HCT116 (cell line): ENCODE data around the gene TAF8. TPM values are rescaled to one million over a fixed set of nuclear protein-coding genes. Genes with fewer than 3 reads are reported as not detected.

Source experiments
- ATAC-seq: fragments of 200-7000 bp; cut with Tn5 transposase; 2 replicates; pipeline ENCODE4 v1.9.1; 2020; ENCODE audit warnings: mild to moderate bottlenecking, moderate library complexity
- BruUV-seq: library from RNA; stranded (reverse); fragments of 400-500 nt; replicated peaks from 2 replicates; lab custom pipeline; 2021; lab: Mats Ljungman, UMichigan
- CTCF ChIA-PET: fragments of 300-600 bp; sonication (Branson Sonifier 250); formaldehyde crosslinking; loops from one replicate; lab custom pipeline; 2021; ENCODE audit warnings: antibody characterized with exemption; lab: Charles Lee
- POLR2A ChIA-PET: fragments of 300-600, 350-600 bp; sonication (Branson Sonifier 250); formaldehyde crosslinking; loops from one replicate; lab custom pipeline; 2021; ENCODE audit warnings: antibody characterized with exemption; lab: Charles Lee
- RAD21 ChIA-PET, 2 experiments: fragments of 300-600 bp; sonication (Branson Sonifier 250); formaldehyde crosslinking; loops; one replicate each; lab custom pipeline; 2023; ENCODE audit warnings: low total read pairs in 2 of 2; ENCODE audit not compliant: uncharacterized antibody in 2 of 2, unreplicated experiment in 2 of 2, low non-redundant PET in 1 of 2; lab: Charles Lee
- DNase-seq: peaks from one replicate; pipeline ENCODE4 v3.0.0-alpha.2; 2010; ENCODE audit warnings: low read depth, low spot score
- H2AFZ ChIP-seq: fragments of 200-600 bp; shearing (Covaris generic), sonication (generic); 2 replicates; pipeline ENCODE4 v1.6.1; 2017; ENCODE audit warnings: low read depth, mixed run types, mixed read lengths, antibody characterized with exemption, low read length; ENCODE audit not compliant: poor library complexity, severe bottlenecking
- H3K27ac ChIP-seq: 2 replicates; pipeline ENCODE4 v1.5.1; 2012; ENCODE audit warnings: low read depth, low read length
- H3K27me3 ChIP-seq: fragments of 200-600 bp; sonication (generic); 2 replicates; pipeline ENCODE4 v1.6.1; 2016; ENCODE audit warnings: mixed run types, low read length, mixed read lengths; ENCODE audit not compliant: insufficient read depth
- H3K36me3 ChIP-seq, 2 experiments: fragments of 200-500 bp in 1 of 2; fragments of 200-600 bp in 1 of 2; sonication (Bioruptor generic) in 1 of 2; sonication (generic) in 1 of 2; 2 replicates each; pipeline versions ENCODE4 v1.5.1 to v1.6.1; 2014 to 2016; ENCODE audit warnings: low read length in 2 of 2, inconsistent platforms in 1 of 2, mixed read lengths in 1 of 2, mixed run types in 1 of 2; ENCODE audit not compliant: insufficient read depth in 2 of 2, control insufficient read depth in 1 of 2
- H3K4me1 ChIP-seq, 2 experiments: fragments of 200-600 bp in 1 of 2; sonication (generic) in 1 of 2; 2 replicates each; pipeline versions ENCODE4 v1.5.1 to v1.6.1; 2012 to 2017; ENCODE audit warnings: low read length in 2 of 2, inconsistent platforms in 1 of 2, mild to moderate bottlenecking in 1 of 2, mixed read lengths in 1 of 2, mixed run types in 1 of 2, moderate library complexity in 1 of 2; ENCODE audit not compliant: insufficient read depth in 2 of 2, control insufficient read depth in 1 of 2
- H3K4me2 ChIP-seq: fragments of 200-600 bp; sonication (generic); 2 replicates; pipeline ENCODE4 v1.6.1; 2017; ENCODE audit warnings: mixed run types, low read length, mixed read lengths
- H3K4me3 ChIP-seq, 2 experiments: fragments of 200-600 bp in 1 of 2; sonication (generic) in 1 of 2; replicated peaks in 1 of 2; 2 replicates each; pipeline ENCODE4 v1.5.1; 2011 to 2016; ENCODE audit warnings: low read length in 2 of 2, control low read depth in 1 of 2, low read depth in 1 of 2, mild to moderate bottlenecking in 1 of 2, mixed read lengths in 1 of 2, mixed run types in 1 of 2
- H3K79me2 ChIP-seq: fragments of 200-600 bp; sonication (generic); 2 replicates; pipeline ENCODE4 v1.6.1; 2017; ENCODE audit warnings: mild to moderate bottlenecking, mixed run types, low read length, moderate library complexity, mixed read lengths; ENCODE audit not compliant: insufficient read depth
- H3K9ac ChIP-seq: fragments of 200-600 bp; sonication (generic); 2 replicates; pipeline ENCODE4 v1.6.1; 2016; ENCODE audit warnings: low read length, mixed read lengths
- H3K9me2 ChIP-seq: fragments of 200-600 bp; sonication (generic), shearing (Covaris generic); 2 replicates; pipeline ENCODE4 v1.6.1; 2017; ENCODE audit warnings: mixed run types, mild to moderate bottlenecking, moderate library complexity; ENCODE audit not compliant: insufficient read depth
- H3K9me3 ChIP-seq, 2 experiments: fragments of 200-500 bp in 1 of 2; fragments of 200-600 bp in 1 of 2; sonication (Bioruptor generic) in 1 of 2; sonication (generic) in 1 of 2; 2 replicates each; pipeline ENCODE4 v1.6.1; 2014 to 2017; ENCODE audit warnings: low read length in 2 of 2, mixed read lengths in 2 of 2, inconsistent platforms in 1 of 2, low read depth in 1 of 2, mild to moderate bottlenecking in 1 of 2, mixed run types in 1 of 2, moderate library complexity in 1 of 2; ENCODE audit not compliant: control insufficient read depth in 1 of 2, insufficient read depth in 1 of 2
- H4K20me1 ChIP-seq: fragments of 200-600 bp; sonication (generic), shearing (Covaris generic); 2 replicates; pipeline ENCODE4 v1.6.1; 2017; ENCODE audit warnings: mixed run types, mild to moderate bottlenecking, moderate library complexity; ENCODE audit not compliant: insufficient read depth
- CBX3 ChIP-seq: IDR thresholded peaks from 2 replicates; pipeline ENCODE4 v1.6.1; 2012; ENCODE audit warnings: low read depth
- CEBPB ChIP-seq: IDR thresholded peaks from 2 replicates; pipeline ENCODE4 v1.6.1; 2012; ENCODE audit warnings: low read depth
- EGR1 ChIP-seq: IDR thresholded peaks from 2 replicates; pipeline ENCODE4 v1.6.1; 2012; ENCODE audit warnings: low read depth
- EZH2 ChIP-seq: fragments of 200-600 bp; sonication (generic); IDR thresholded peaks from 2 replicates; pipeline ENCODE4 v1.6.1; 2017; ENCODE audit warnings: antibody characterized with exemption, mixed run types
- EZH2phosphoT487 ChIP-seq: fragments of 200-600 bp; IDR thresholded peaks from 2 replicates; pipeline ENCODE4 v1.6.1; 2018; ENCODE audit warnings: antibody characterized with exemption, borderline replicate concordance
- FOSL1 ChIP-seq: IDR thresholded peaks from 2 replicates; pipeline ENCODE4 v1.6.1; 2012; ENCODE audit warnings: low read depth
- JUND ChIP-seq: IDR thresholded peaks from 2 replicates; pipeline ENCODE4 v1.6.1; 2012
- POLR2AphosphoS5 ChIP-seq: IDR thresholded peaks from 2 replicates; pipeline ENCODE4 v1.6.1; 2011; ENCODE audit warnings: mild to moderate bottlenecking, low read depth, low read length, moderate library complexity
- TCF7L2 ChIP-seq: IDR thresholded peaks from 2 replicates; pipeline ENCODE4 v1.7.0; 2011; ENCODE audit warnings: borderline replicate concordance, inconsistent platforms; ENCODE audit not compliant: insufficient read depth, insufficient read length; ENCODE audit errors: extremely low read depth
- YY1 ChIP-seq: IDR thresholded peaks from 2 replicates; pipeline ENCODE4 v1.6.1; 2011; ENCODE audit warnings: low read length, low read depth, moderate library complexity, mild to moderate bottlenecking; ENCODE audit not compliant: insufficient replicate concordance; ENCODE audit errors: extremely low read depth
- ZNF274 ChIP-seq: fragments of 200-500 bp; sonication (Bioruptor generic); IDR thresholded peaks from 2 replicates; pipeline ENCODE4 v1.6.1; 2014; ENCODE audit warnings: mild to moderate bottlenecking, low read depth, low read length, inconsistent platforms
- intact Hi-C: fragments of 100-400 bp; cut with micrococcal nuclease; formaldehyde crosslinking; loops from 2 replicates; pipeline ENCODE4 v1.10.0; 2022
- total RNA-seq: library from RNA; stranded (reverse); gene quantifications from one replicate; pipeline ENCODE4 v1.2.1, GENCODE V29; 2021; ENCODE audit not compliant: unreplicated experiment
- TF ChIP-seq, protein P1 (sequence below): IDR thresholded peaks from 2 replicates; pipeline ENCODE4 v1.6.1; 2011; ENCODE audit warnings: mild to moderate bottlenecking, low read length, moderate library complexity; ENCODE audit not compliant: insufficient replicate concordance; ENCODE audit errors: extremely low read depth
- TF ChIP-seq, protein P2 (sequence below): IDR thresholded peaks from 2 replicates; pipeline ENCODE4 v1.6.1; 2012

The TAF8 gene
- total RNA-seq, 1 experiment from 2014 or later: 29.5 TPM

DNA sequence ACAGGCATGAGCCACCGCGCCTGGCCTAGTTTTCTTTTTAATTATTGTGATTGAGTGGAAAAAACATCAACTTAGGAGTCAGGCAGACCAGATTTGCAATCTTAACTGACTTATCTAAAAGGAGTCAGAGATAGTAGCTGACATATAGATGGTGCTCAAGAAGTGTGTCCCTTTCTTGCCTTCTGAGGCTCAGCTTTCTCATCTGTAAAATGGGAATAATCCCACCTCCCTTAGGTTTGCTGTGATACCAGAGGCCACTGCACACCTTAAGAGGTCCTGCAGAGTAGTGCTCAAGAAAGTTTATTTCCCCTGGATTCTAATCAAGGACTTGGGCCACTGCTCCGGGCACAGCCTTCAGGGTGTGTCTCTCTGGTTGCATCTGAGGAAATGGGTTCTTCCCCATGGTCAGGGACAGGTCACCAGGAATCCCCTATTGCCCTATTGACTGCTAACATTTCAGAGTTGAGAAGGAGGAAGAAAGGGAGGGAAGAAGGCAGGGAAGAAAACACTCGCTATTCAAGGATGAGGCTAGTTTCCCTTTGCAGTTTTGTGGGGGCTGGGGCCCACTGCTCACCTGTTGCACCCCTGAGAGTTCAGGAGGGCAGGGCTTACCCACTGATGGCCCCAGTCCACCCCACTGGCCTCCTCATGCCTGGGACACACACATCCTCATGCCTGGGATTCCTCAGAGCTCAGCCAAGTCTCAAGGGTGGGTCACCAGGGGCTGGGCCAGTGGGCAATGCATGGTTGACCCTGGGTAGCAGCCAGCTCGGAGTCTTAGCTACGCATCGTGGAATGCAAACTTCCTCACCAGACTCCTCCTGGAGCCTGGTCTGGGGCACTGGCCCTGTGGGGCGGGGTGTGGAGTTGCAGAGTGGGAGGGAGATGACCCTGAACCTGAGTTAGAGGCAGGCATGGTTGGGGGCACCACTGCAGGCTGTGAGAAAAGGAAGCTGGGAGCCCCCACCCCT, 70.9 kb downstream of the TAF8 start:
- Histone ChIP-seq H3K9ac (peak overlapping the region; percentile 36), H3K27me3 (no peaks in the 10 kb centered on the region), H3K4me1 (peaks cover 60 to 86% of the 10 kb centered on the region in 2 experiments)
- TF ChIP-seq JUND (no peak), ZNF274 (no peak), EZH2 (no peak), CBX3 (no peak), EGR1 (no peak), EZH2phosphoT487 (no peak), TCF7L2 (no peak), CEBPB (no peak), POLR2AphosphoS5 (no peak), FOSL1 (no peak), YY1 (no peak)
- TF ChIP-seq, protein P1, sequence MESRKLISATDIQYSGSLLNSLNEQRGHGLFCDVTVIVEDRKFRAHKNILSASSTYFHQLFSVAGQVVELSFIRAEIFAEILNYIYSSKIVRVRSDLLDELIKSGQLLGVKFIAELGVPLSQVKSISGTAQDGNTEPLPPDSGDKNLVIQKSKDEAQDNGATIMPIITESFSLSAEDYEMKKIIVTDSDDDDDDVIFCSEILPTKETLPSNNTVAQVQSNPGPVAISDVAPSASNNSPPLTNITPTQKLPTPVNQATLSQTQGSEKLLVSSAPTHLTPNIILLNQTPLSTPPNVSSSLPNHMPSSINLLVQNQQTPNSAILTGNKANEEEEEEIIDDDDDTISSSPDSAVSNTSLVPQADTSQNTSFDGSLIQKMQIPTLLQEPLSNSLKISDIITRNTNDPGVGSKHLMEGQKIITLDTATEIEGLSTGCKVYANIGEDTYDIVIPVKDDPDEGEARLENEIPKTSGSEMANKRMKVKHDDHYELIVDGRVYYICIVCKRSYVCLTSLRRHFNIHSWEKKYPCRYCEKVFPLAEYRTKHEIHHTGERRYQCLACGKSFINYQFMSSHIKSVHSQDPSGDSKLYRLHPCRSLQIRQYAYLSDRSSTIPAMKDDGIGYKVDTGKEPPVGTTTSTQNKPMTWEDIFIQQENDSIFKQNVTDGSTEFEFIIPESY: no peak
- TF ChIP-seq, protein P2, sequence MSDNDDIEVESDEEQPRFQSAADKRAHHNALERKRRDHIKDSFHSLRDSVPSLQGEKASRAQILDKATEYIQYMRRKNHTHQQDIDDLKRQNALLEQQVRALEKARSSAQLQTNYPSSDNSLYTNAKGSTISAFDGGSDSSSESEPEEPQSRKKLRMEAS: no peak
- TF ChIP-seq, all 23 proteins: peak for 0
- ChIA-PET POLR2A (interaction anchor here (2.7 kb wide), 1 partner anchor 16 kb away, joined by 11 read pairs; no protein-coding TSS in a partner anchor), CTCF (interaction anchor here (1.3 kb wide), 1 partner anchor 200 kb away, joined by 3 read pairs; the partner anchor contains the start of genes BYSL and MED20), RAD21 (no interaction called here)
- H4K20me1 ChIP-seq: no peaks in the 10 kb centered on the region
- no peak overlapping the region for H2AFZ ChIP-seq
- H3K9me2 ChIP-seq: no peaks in the 10 kb centered on the region
- H3K36me3 ChIP-seq: peaks cover 5 to 10% of the 10 kb centered on the region in 2 experiments; a peak in 2 of 4 replicates
- H3K4me2 ChIP-seq: peak overlapping the region; percentile 76
- DNase-seq (no peak), ATAC-seq (no peak)
- peak overlapping the region in 1 of 2 experiments; percentile 13; a peak in 1 of 4 replicates for H3K4me3 ChIP-seq
- no peaks in the 10 kb centered on the region for H3K79me2 ChIP-seq
- H3K9me3 ChIP-seq: no peaks in the 10 kb centered on the region
- H3K27ac ChIP-seq: peak overlapping the region; percentile 50
- intact Hi-C loops: no loop called here
- no TSS peak for BruUV-seq
